ENCODE results near the gene SEMA3A. TPM values are rescaled to one million over a fixed set of nuclear protein-coding genes. Genes with fewer than 3 reads are reported as not detected.

Gene SEMA3A
- total and polyA plus RNA-seq, 2 experiments from 2014 or later = 24.5 to 48.4 TPM

DNA sequence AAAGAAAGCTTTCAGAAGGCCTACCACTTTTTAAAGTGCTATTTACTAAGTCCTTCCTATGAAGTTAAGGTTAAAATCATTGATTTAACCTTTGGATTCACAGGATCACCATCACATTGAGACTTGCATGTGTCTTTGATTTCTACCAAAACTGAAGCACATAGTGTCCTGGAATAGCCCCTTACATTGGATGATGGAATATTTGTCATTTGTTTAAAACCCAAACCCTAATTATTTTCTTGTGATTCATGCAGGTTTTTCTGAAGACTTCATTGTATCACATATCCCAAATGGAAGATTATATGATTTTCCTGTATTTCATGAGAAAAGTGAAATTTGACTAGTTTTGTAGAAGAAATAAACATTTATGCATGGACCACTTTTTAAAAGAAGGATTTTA, 3.3 kb downstream of the SEMA3A start:
- peaks cover 70% of the 10 kb centered on the region for H3K4me1 ChIP-seq (ENCODE audit: insufficient read depth)

DNA sequence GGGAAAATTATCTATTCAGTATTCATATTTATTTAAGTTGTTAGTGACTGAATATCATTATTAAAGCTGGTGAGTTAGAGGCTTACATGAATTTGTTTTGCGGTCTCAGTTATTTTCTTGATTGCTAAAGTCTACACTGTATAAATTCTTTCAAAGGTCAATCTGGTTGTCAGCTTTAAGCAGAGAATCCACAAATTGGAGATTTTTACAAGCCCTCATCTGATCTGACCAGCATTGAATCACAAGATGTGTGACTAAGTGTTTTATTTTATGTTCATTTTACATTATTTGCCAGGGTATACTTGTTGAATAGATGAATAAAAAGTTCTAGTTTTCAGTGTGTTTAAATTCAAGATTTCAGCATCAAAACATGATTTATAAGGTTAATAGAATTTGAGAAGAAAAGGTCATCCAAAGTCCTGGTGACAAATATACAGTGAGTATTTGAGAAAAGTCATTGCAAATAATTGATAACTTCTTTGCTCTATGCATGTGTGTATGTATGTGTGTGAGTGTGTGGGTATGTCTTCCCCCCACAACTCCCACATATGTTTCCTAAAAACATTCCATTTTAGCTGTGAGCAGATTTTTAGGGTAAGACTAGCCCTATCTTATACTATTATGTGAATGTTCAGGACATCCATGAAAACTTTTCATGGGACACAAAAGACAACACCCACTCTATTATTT, 4.4 kb downstream of the SEMA3A start:
- H3K27me3 ChIP-seq (replicated peaks; ENCODE audit: insufficient read depth) = no peaks in the 10 kb centered on the region
- no peaks in the 10 kb centered on the region for H4K20me1 ChIP-seq (ENCODE audit: insufficient read depth)
- no peaks in the 10 kb centered on the region for H3K9me2 ChIP-seq (ENCODE audit: insufficient read depth)
- peaks cover 62% of the 10 kb centered on the region for H3K4me1 ChIP-seq (ENCODE audit: insufficient read depth)
- no peak overlapping the region for H3K4me3 ChIP-seq
- in situ Hi-C loops (cut with MboI) = loop anchor here (10.0 kb wide), 1 partner anchor 835 kb away; no protein-coding TSS in a partner anchor
- H3K9me3 ChIP-seq (ENCODE audit: low read depth) = no peaks in the 10 kb centered on the region
- peaks cover 84% of the 10 kb centered on the region for H3K79me2 ChIP-seq (ENCODE audit: insufficient read depth)
- H3K4me2 ChIP-seq (ENCODE audit: unreplicated experiment) = no peak overlapping the region
- H3F3A ChIP-seq (ENCODE audit: insufficient read depth) = peaks cover 34% of the 10 kb centered on the region
- 69 to 89% methylated on average over 1 of the region's 1 CpG for WGBS, 2 experiments (ENCODE audit: low coverage in 1 of 2, low lambda C conversion rate in 2 of 2, missing lambda C conversion rate in 2 of 2)
- no peaks in the 10 kb centered on the region for H3K36me3 ChIP-seq (ENCODE audit: low read depth)
- H3K27ac ChIP-seq = peak overlapping the region; percentile 33
- H2AFZ ChIP-seq = no peak overlapping the region
- TF ChIP-seq EZH2 (IDR thresholded peaks at IDR 0.05; ENCODE audit: insufficient read depth, poor library complexity, severe bottlenecking) (no peak), EZH2phosphoT487 (IDR thresholded peaks at IDR 0.05; ENCODE audit: insufficient read depth, low read depth) (no peak)
- peak; percentile 48 for DNase-seq
- 0 out of 2 replicates have a peak overlapping the region, but pooled peaks have one; percentile 18 for H3K9ac ChIP-seq

More for the DNA sequence above, 3.3 kb downstream of the SEMA3A start:
- Histone ChIP-seq H2AFZ (peak overlapping the region; percentile 51; the same call in 1 of the 2 replicates), H4K20me1 (ENCODE audit: insufficient read depth) (no peaks in the 10 kb centered on the region), H3K4me3 (no peak overlapping the region), H3K36me3 (ENCODE audit: low read depth) (no peaks in the 10 kb centered on the region), H3K27me3 (replicated peaks; ENCODE audit: insufficient read depth) (no peaks in the 10 kb centered on the region), H3K9me2 (ENCODE audit: insufficient read depth) (no peaks in the 10 kb centered on the region), H3K9ac (0 out of 2 replicates have a peak overlapping the region, but pooled peaks have one; percentile 81), H3K27ac (peak overlapping the region; percentile 4), H3K79me2 (ENCODE audit: insufficient read depth) (peaks cover 83% of the 10 kb centered on the region), H3K9me3 (ENCODE audit: low read depth) (no peaks in the 10 kb centered on the region), H3K4me2 (ENCODE audit: unreplicated experiment) (peak overlapping the region; percentile 90), H3F3A (ENCODE audit: insufficient read depth) (peaks cover 44% of the 10 kb centered on the region)
- peak; percentile 26 for DNase-seq
- in situ Hi-C loops (cut with MboI) = loop anchor here (10.0 kb wide), 1 partner anchor 834 kb away; no protein-coding TSS in a partner anchor
- no peak for TF ChIP-seq EZH2phosphoT487 (IDR thresholded peaks at IDR 0.05; ENCODE audit: insufficient read depth, low read depth)
- TF ChIP-seq EZH2 (IDR thresholded peaks at IDR 0.05; ENCODE audit: insufficient read depth, poor library complexity, severe bottlenecking) = no peak

DNA sequence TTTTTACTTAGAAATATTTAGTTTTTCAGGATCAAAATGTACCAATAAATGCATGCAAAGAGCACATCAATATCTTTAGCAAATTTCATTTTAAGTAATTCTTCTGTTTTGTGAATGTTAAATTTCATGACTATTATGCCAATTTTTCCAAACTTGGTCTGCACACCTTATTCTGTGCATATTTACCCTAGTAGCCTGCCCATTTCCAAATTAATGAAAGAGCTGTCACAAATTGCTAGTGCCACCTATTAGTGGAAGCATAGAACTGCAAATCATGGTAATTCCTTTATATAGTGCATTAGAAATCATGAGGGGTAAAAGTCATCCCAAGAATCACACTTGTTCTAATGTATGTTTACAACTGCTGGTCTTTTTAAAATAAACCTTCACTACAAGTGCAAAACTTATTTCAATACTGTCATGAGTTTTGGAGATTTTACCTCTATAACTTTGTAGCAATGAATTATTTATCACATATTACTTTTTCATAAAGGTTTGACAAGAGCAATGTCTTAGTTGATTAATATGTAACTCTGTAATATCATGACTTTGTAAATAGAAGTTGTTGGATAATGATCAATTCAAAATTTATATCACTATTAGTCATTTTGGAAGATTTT, 5.7 kb downstream of the SEMA3A start:
- H3K4me2 ChIP-seq (ENCODE audit: unreplicated experiment) = no peak overlapping the region

DNA sequence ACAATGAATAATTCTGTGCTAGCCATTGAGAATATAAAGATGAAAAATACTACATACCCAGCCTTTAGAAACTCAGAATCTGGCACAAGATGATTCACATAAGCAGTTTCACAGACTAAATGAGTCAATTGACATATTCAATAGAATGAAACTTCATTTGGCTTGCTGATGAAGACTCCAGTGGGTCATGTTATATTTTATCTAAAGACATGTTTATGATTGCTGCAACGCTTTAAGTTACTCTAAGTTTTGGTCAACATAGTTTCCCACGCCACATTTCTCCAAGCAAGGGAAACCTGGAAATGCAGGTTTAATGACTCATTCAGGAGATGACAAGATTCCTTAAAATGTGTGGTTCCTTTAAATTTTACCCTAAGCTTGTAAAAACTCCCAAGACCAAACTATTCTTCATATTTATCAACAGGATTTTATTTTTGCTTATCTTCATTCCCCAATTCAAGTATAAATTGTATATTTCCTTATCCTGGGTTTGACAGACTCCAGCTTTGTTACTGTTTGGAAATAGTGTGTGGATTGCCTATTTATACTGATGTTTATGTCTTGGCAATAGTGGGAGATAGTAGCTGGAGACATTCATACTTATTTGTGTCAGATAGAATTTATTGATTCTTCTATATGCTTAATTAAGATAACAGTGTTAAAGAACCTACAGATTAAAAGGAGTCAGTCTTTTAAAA, 6.6 kb downstream of the SEMA3A start:
- H3F3A ChIP-seq (ENCODE audit: insufficient read depth) = peaks cover 34% of the 10 kb centered on the region
- H3K9ac ChIP-seq = no peak overlapping the region
- H3K4me2 ChIP-seq (ENCODE audit: unreplicated experiment) = peak overlapping the region; percentile 5
- no peaks in the 10 kb centered on the region for H3K9me2 ChIP-seq (ENCODE audit: insufficient read depth)
- peaks cover 78% of the 10 kb centered on the region for H3K79me2 ChIP-seq (ENCODE audit: insufficient read depth)
- peak; percentile 79 for DNase-seq
- no peaks in the 10 kb centered on the region for H3K27me3 ChIP-seq (replicated peaks; ENCODE audit: insufficient read depth)
- H3K36me3 ChIP-seq (ENCODE audit: low read depth) = no peaks in the 10 kb centered on the region
- H3K27ac ChIP-seq = peak overlapping the region; percentile 44
- H3K9me3 ChIP-seq (ENCODE audit: low read depth) = no peaks in the 10 kb centered on the region
- TF ChIP-seq EZH2 (IDR thresholded peaks at IDR 0.05; ENCODE audit: insufficient read depth, poor library complexity, severe bottlenecking) (no peak), EZH2phosphoT487 (IDR thresholded peaks at IDR 0.05; ENCODE audit: insufficient read depth, low read depth) (no peak)
- 29 to 41% methylated on average over 2 of the region's 2 CpGs for WGBS, 2 experiments (ENCODE audit: low coverage in 1 of 2, low lambda C conversion rate in 2 of 2, missing lambda C conversion rate in 2 of 2)
- peaks cover 59% of the 10 kb centered on the region for H3K4me1 ChIP-seq (ENCODE audit: insufficient read depth)
- in situ Hi-C loops (cut with MboI) = no loop called here
- no peak overlapping the region for H2AFZ ChIP-seq
- 0 out of 2 replicates have a peak overlapping the region, but pooled peaks have one; percentile 7 for H3K4me3 ChIP-seq
- no peaks in the 10 kb centered on the region for H4K20me1 ChIP-seq (ENCODE audit: insufficient read depth)

More for the DNA sequence above, 5.7 kb downstream of the SEMA3A start:
- peak; percentile 46 for DNase-seq
- H3K4me1 ChIP-seq (ENCODE audit: insufficient read depth) = peaks cover 62% of the 10 kb centered on the region
- no peaks in the 10 kb centered on the region for H3K27me3 ChIP-seq (replicated peaks; ENCODE audit: insufficient read depth)
- H3K36me3 ChIP-seq (ENCODE audit: low read depth) = no peaks in the 10 kb centered on the region
- H3K79me2 ChIP-seq (ENCODE audit: insufficient read depth) = peaks cover 84% of the 10 kb centered on the region
- peaks cover 34% of the 10 kb centered on the region for H3F3A ChIP-seq (ENCODE audit: insufficient read depth)
- H2AFZ ChIP-seq = no peak overlapping the region
- H3K27ac ChIP-seq = no peak overlapping the region
- no peaks in the 10 kb centered on the region for H4K20me1 ChIP-seq (ENCODE audit: insufficient read depth)
- in situ Hi-C loops (cut with MboI) = no loop called here
- H3K9me2 ChIP-seq (ENCODE audit: insufficient read depth) = no peaks in the 10 kb centered on the region
- no peak overlapping the region for H3K9ac ChIP-seq
- TF ChIP-seq EZH2phosphoT487 (IDR thresholded peaks at IDR 0.05; ENCODE audit: insufficient read depth, low read depth) (no peak), EZH2 (IDR thresholded peaks at IDR 0.05; ENCODE audit: insufficient read depth, poor library complexity, severe bottlenecking) (no peak)
- no peaks in the 10 kb centered on the region for H3K9me3 ChIP-seq (ENCODE audit: low read depth)
- H3K4me3 ChIP-seq = no peak overlapping the region

Data from GM23248 (cell line).